RKO (cell line): Measurements from ENCODE around the gene MEX3B.
"Not testable (repeated sequence)": the region's sequence is repeated elsewhere in the genome, so short reads cannot be mapped to it uniquely, and the experiment has no call there.

Source experiments
- DNase-seq: peaks from one replicate; pipeline ENCODE4 v3.0.0-alpha.2; 2016; ENCODE audit warnings: low spot score

Gene MEX3B

DNA sequence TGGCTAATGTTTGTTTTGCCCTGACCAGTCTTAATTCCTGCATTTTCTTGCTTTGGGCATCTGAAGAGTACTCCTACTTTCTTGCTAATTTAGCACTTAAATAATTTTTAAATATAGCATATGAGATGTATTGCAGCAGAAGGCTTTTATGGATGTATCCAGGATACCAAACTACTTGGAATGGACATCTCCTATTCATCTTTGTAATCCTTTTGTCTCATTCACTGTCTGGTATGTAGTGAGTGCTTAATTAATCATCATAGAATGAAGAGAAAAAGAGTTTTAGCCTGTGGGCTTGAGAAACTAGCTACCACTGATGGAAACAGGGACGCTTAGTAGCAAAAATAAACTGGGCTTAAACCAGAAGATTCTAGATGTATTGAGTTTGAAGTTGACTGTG, 40.6 kb downstream of the MEX3B start:
- no peak for DNase-seq

DNA sequence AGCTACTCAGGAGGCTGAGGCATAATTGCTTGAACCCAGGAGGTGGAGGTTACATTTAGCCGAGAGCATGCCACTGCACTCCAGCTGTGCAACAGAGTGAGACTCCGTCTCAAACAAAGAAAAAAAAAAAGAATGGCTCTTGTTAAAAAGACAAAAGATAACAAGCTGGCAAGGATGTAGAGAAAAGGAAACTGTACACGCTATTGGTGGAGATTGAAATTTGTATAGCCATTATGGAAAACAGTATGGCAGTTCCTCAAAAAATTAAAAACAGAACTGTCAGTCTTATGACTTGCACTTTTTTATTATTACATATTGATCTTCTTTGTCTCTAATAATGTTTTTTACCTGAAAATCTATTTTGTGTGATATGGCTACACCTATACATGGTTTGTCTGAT, 41.9 kb downstream of the MEX3B start:
- DNase-seq = no peak

DNA sequence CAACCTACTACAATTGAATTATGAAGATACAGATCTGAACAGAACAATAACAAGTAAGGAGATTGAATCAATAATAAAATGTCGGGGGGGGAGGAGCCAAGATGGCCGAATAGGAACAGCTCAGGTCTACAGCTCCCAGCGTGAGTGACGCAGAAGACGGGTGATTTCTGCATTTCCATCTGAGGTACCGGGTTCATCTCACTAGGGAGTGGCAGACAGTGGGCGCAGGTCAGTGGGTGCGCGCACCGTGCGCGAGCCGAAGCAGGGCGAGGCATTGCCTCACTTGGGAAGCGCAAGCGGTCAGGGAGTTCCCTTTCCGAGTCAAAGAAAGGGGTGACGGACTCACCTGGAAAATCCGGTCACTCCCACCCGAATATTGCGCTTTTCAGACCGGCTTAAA, 50.7 kb downstream of the MEX3B start:
- DNase-seq = not testable (repeated sequence)

DNA sequence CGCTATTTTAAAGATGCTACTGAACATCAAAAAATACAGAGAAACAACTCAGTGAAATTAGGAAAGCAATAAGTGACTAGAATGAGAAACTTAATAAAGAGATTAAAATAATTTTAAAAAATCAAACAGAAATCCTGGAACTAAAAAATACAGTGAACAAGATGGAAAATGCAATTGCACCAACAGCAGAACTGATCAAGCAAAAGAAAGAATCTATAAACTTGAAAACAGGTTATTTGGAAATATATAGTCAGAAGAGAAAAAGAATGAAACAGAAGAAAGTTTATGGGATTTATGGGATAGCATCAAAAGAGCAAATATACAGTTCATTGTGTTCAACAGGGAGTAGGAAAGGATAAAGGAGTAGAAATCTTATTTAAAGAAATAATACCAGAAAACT, 53.3 kb downstream of the MEX3B start:
- DNase-seq = no peak
